GM12865 (cell line): ENCODE data around the gene HCAR1.
A peak's percentile ranks its signal among the peaks of the same experiment; 100 is the strongest.

Experiments used
- DNase-seq: peaks from one replicate; pipeline ENCODE4 v3.0.0; 2010; ENCODE audit warnings: low read depth
- H3K4me3 ChIP-seq: 2 replicates; pipeline ENCODE4 v1.5.1; 2011; ENCODE audit warnings: mild to moderate bottlenecking, low read depth, low read length, control low read depth
- CTCF ChIP-seq: IDR thresholded peaks from 2 replicates; pipeline ENCODE4 v1.5.1; 2011; ENCODE audit warnings: low read length, control low read depth, low read depth, inconsistent platforms; ENCODE audit not compliant: insufficient read depth; ENCODE audit errors: missing control alignments

The HCAR1 gene

DNA sequence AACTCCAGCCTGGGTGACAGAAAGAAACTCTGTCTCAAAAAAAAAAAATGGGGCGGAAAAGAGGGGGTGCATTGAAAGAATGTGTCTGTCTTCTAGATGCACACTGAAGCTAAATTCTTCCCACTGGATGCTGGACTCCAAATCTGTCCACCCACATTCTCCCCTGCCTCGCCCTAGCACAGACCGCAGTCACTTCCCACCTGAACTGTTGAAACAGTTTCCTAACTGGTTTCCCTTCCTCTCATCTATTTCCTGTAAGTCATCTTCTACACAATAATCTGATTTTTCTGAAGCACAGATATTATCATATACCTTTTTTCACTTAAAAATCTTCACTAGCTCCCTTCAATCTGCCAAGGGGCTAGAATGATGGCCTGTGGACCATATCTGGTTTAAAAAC is 1.5 kb upstream of the HCAR1 start:
- no peak overlapping the region for H3K4me3 ChIP-seq
- no peak for DNase-seq
- TF ChIP-seq CTCF = no peak

DNA sequence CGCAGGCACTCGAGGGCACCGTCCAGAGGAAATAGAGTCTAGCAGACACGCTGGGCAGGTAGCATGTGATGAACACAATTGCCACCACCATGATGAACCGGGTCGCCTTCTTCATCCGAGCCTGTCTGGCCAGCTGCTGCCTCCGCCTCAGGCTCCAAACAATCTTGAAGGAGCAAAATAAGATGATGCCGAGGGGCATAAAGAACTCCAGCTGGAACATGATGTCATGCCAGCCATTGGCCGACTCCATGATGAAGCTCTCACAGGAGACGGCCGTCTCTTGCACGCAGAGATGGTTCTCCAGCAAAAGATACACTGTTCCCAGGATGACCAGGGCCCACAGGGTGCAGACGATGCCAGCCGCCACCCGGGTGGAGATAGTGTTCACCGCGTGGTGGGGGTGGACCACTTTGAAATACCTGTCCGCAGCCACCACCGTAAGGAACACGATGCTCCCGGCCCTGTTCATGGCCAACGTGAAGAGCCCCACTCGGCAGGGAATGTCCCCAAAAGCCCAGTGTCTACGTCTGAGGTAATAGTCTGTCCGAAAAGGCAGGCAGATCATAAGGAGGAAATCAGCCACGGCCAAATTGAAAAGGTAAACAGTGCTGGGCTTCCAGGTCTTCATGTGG is 945 bp downstream of the HCAR1 start:
- no peak for TF ChIP-seq CTCF
- H3K4me3 ChIP-seq = no peak overlapping the region
- no peak for DNase-seq

GRCh38 chr12:122726080-122726558 is 4.5 kb downstream of the HCAR1 start:
- peak; percentile 63 for DNase-seq
- TF ChIP-seq CTCF = no peak
- no peak overlapping the region for H3K4me3 ChIP-seq

DNA sequence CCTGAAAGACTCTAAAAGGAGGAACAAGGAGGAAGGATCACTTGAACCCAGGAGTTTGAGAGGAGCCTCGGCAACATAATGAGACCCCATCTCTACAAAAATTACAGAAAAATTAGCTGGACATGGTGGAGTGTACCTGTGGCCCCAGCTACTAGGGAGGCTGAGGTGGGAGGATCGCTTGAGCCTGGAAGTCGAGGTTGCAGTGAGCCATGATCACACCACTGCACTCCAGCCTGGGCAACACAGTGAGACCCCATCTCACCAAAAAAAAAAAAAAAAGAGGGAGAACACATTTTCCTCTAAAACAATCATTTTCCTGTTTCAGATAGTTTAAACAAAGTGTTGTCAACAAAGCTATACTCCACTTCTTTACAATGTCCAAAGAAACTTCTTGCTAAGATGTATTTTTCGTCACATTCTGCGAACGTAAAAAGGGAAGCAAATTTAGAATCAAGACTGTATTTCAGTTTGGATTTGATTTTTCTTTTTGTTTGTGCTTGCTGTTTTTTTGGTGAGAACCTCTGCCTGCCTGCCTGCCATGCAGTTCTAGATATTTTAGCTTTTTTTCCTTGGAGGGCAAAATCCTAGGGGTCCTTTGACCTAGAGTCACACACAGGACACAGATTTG is 5.1 kb downstream of the HCAR1 start:
- DNase-seq = no peak
- TF ChIP-seq CTCF = no peak
- H3K4me3 ChIP-seq = no peak overlapping the region

GRCh38 chr12:122724641-122725243 is 5.9 kb downstream of the HCAR1 start:
- peak; percentile 75 for DNase-seq
- no peak for TF ChIP-seq CTCF
- no peak overlapping the region for H3K4me3 ChIP-seq

GRCh38 chr12:122722387-122722786 is 8.3 kb downstream of the HCAR1 start:
- no peak for DNase-seq
- H3K4me3 ChIP-seq = no peak overlapping the region
- TF ChIP-seq CTCF = no peak
